ENCODE results near the gene MR1. TPM values are rescaled to one million over a fixed set of nuclear protein-coding genes. Genes with fewer than 3 reads are reported as not detected.

The MR1 gene
- total and polyA plus RNA-seq, 8 donors, result 1.1 to 11.3 (median 3.2) TPM

GRCh38 chr1:181108304-181108867, 74.6 kb downstream of the MR1 start:
- WGBS, 2 donors, result 59 to 65% methylated on average over 7 of the region's 7 CpGs
- Histone ChIP-seq H3K4me1 (peaks cover 17 to 28% (median 20%) of the 10 kb centered on the region in 3 donors), H3K27ac (no peak overlapping the region), H3K9me3 (no peaks in the 10 kb centered on the region), H3K27me3 (no peaks in the 10 kb centered on the region), H3K36me3 (no peaks in the 10 kb centered on the region), H3K4me3 (no peak overlapping the region)
- no peak for TF ChIP-seq CTCF (IDR thresholded peaks at IDR 0.05)
- no peak for FAIRE-seq
- intact Hi-C loops (cut with DNase I), result no loop called here
- ATAC-seq, result no peak
- DNase-seq, result no peak

GRCh38 chr1:181110013-181110412, 76.2 kb downstream of the MR1 start:
- ATAC-seq (no peak), FAIRE-seq (no peak), DNase-seq (no peak)
- no peak for TF ChIP-seq CTCF (IDR thresholded peaks at IDR 0.05)
- 92 to 94% methylated on average over 2 of the region's 2 CpGs for WGBS, 2 donors
- intact Hi-C loops (cut with DNase I), result no loop called here
- no peaks in the 10 kb centered on the region for H3K36me3 ChIP-seq
- H3K27ac ChIP-seq, result no peak overlapping the region
- H3K27me3 ChIP-seq, result no peaks in the 10 kb centered on the region
- H3K4me3 ChIP-seq, result no peak overlapping the region
- peaks cover 12 to 28% (median 14%) of the 10 kb centered on the region in 3 donors for H3K4me1 ChIP-seq
- no peaks in the 10 kb centered on the region for H3K9me3 ChIP-seq

Other genes starting within 250 kb of the MR1 start
- gene KIAA1614, start 121.1 kb upstream of the MR1 start, total RNA-seq, result 1 to 10 TPM in 3 of 6 donors, under 1 TPM in 3; 0.32 to 1.7 (median 1.0) TPM
- gene KIAA1614, start 121.1 kb upstream of the MR1 start, polyA plus RNA-seq, result 1 to 10 TPM; 2.4 to 3.3 TPM
- 10 to 100 TPM in 1 of 6 donors, 1 to 10 TPM in 5; 3.1 to 11.0 (median 4.4) TPM for gene STX6, start 11.1 kb upstream of the MR1 start, total RNA-seq
- 1 to 10 TPM; 3.3 to 3.9 TPM for gene STX6, start 11.1 kb upstream of the MR1 start, polyA plus RNA-seq
- gene IER5, start 54.7 kb downstream of the MR1 start, total RNA-seq, result 1 to 10 TPM; 2.6 to 6.8 (median 3.5) TPM
- 1 to 10 TPM; 2.3 to 2.8 TPM for gene IER5, start 54.7 kb downstream of the MR1 start, polyA plus RNA-seq